Measurements from ENCODE around the gene LRRC4C.

The LRRC4C gene

GRCh38 chr11:40337118-40337517 is 1122.3 kb downstream of the LRRC4C start:
- Histone ChIP-seq H2AFZ (ENCODE audit: insufficient read depth, low read length, poor library complexity) (no peak overlapping the region), H3K23ac (ENCODE audit: low read length) (no peak overlapping the region), H3K18ac (ENCODE audit: low read length) (no peak overlapping the region), H3K14ac (ENCODE audit: low read length) (no peak overlapping the region), H3K27me3 (ENCODE audit: insufficient read depth, low read length) (no peaks in the 10 kb centered on the region), H3K4me2 (ENCODE audit: low read length) (no peak overlapping the region), H3K36me3 (ENCODE audit: control insufficient read depth in 1 of 2, insufficient read depth in 2 of 2, low read length in 2 of 2) (no peaks in the 10 kb centered on the region), H3K9ac (ENCODE audit: low read length) (no peak overlapping the region), H2BK5ac (ENCODE audit: low read depth, low read length, poor library complexity) (no peak overlapping the region), H4K8ac (ENCODE audit: low read depth, low read length) (no peak overlapping the region), H4K91ac (ENCODE audit: low read depth, low read length) (no peak overlapping the region), H3K27ac (ENCODE audit: low read depth, low read length) (no peak overlapping the region), H3K9me3 (ENCODE audit: insufficient read depth, low read depth, low read length) (no peaks in the 10 kb centered on the region), H3K4me1 (ENCODE audit: control insufficient read depth in 1 of 2, insufficient read depth in 2 of 2, low read length in 2 of 2) (no peaks in the 10 kb centered on the region), H3K4ac (ENCODE audit: low read depth, low read length) (no peak overlapping the region), H3K79me2 (ENCODE audit: control insufficient read depth, insufficient read depth, low read length, poor library complexity) (no peaks in the 10 kb centered on the region), H3K4me3 (ENCODE audit: low read depth, low read length) (no peak overlapping the region), H3K79me1 (ENCODE audit: low read length) (no peaks in the 10 kb centered on the region), H4K12ac (ENCODE audit: low read depth, low read length) (no peak overlapping the region), H2AK5ac (ENCODE audit: low read length) (no peak overlapping the region), H2BK120ac (ENCODE audit: insufficient read depth, low read length, poor library complexity) (no peak overlapping the region), H2BK12ac (ENCODE audit: low read length) (no peak overlapping the region)
- no peak for DNase-seq
- WGBS (ENCODE audit: extremely low coverage, insufficient coverage, insufficient read length), result no CpG with 5 or more reads among the region's 3 CpGs

- no peak overlapping the region for H2BK120ac ChIP-seq (ENCODE audit: insufficient read depth, low read length, poor library complexity)
- peak overlapping the region; percentile 61 for H3K27ac ChIP-seq (ENCODE audit: low read depth, low read length)
- no peaks in the 10 kb centered on the region for H3K27me3 ChIP-seq (ENCODE audit: insufficient read depth, low read length)
- H3K79me2 ChIP-seq (ENCODE audit: control insufficient read depth, insufficient read depth, low read length, poor library complexity), result no peaks in the 10 kb centered on the region
- H4K8ac ChIP-seq (ENCODE audit: low read depth, low read length), result no peak overlapping the region
- H3K14ac ChIP-seq (ENCODE audit: low read length), result no peak overlapping the region
- no peak overlapping the region for H3K9ac ChIP-seq (ENCODE audit: low read length)
- no peak overlapping the region for H4K91ac ChIP-seq (ENCODE audit: low read depth, low read length)
- DNase-seq, result peak; percentile 26 to 49
- no peaks in the 10 kb centered on the region for H3K36me3 ChIP-seq (ENCODE audit: control insufficient read depth in 1 of 2, insufficient read depth in 2 of 2, low read length in 2 of 2)
- H2BK5ac ChIP-seq (ENCODE audit: low read depth, low read length, poor library complexity), result no peak overlapping the region
- H2AFZ ChIP-seq (ENCODE audit: insufficient read depth, low read length, poor library complexity), result no peak overlapping the region
- no peaks in the 10 kb centered on the region for H3K9me3 ChIP-seq (ENCODE audit: insufficient read depth, low read depth, low read length)
- no peak overlapping the region for H2BK12ac ChIP-seq (ENCODE audit: low read length)
- no peaks in the 10 kb centered on the region for H3K79me1 ChIP-seq (ENCODE audit: low read length)
- no peak overlapping the region for H3K23ac ChIP-seq (ENCODE audit: low read length)
- no peak overlapping the region for H3K4ac ChIP-seq (ENCODE audit: low read depth, low read length)
- no peak overlapping the region for H2AK5ac ChIP-seq (ENCODE audit: low read length)
- no peak overlapping the region for H3K18ac ChIP-seq (ENCODE audit: low read length)
- H4K12ac ChIP-seq (ENCODE audit: low read depth, low read length), result no peak overlapping the region
- H3K4me3 ChIP-seq (ENCODE audit: low read depth, low read length), result no peak overlapping the region
- H3K4me2 ChIP-seq (ENCODE audit: low read length), result no peak overlapping the region
- WGBS (ENCODE audit: extremely low coverage, insufficient coverage, insufficient read length), result no CpG with 5 or more reads among the region's 5 CpGs
- no peaks in the 10 kb centered on the region for H3K4me1 ChIP-seq (ENCODE audit: control insufficient read depth in 1 of 2, insufficient read depth in 2 of 2, low read length in 2 of 2)
Measured at GRCh38 chr11:40328890-40329614, 1130.4 kb downstream of the LRRC4C start.

DNA sequence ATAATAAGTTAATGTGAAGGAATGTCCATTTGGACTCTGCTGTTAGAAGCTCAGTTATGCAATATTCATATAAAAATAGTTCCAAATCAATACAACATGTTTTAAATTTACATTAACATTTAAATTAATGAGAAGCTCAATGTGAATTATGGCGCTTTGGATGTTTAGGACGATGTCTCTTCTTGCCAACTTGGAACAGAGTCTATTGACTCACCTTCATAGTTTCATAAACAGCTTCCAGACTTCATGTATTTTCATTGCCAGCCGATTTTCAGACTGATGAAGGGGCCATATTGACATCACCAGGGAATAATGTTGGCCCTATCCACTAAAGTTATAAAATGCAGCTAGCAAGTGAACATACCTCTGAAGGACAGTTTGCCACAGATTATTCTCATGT is 1136.2 kb downstream of the LRRC4C start:
- Histone ChIP-seq H3K18ac (ENCODE audit: low read length) (no peak overlapping the region), H3K79me2 (ENCODE audit: control insufficient read depth, insufficient read depth, low read length, poor library complexity) (no peaks in the 10 kb centered on the region), H3K79me1 (ENCODE audit: low read length) (no peaks in the 10 kb centered on the region), H2BK120ac (ENCODE audit: insufficient read depth, low read length, poor library complexity) (no peak overlapping the region), H3K36me3 (ENCODE audit: control insufficient read depth in 1 of 2, insufficient read depth in 2 of 2, low read length in 2 of 2) (no peaks in the 10 kb centered on the region), H3K9ac (ENCODE audit: low read length) (no peak overlapping the region), H4K8ac (ENCODE audit: low read depth, low read length) (no peak overlapping the region), H2BK5ac (ENCODE audit: low read depth, low read length, poor library complexity) (no peak overlapping the region), H4K91ac (ENCODE audit: low read depth, low read length) (no peak overlapping the region), H4K12ac (ENCODE audit: low read depth, low read length) (no peak overlapping the region), H3K4me1 (ENCODE audit: control insufficient read depth in 1 of 2, insufficient read depth in 2 of 2, low read length in 2 of 2) (no peaks in the 10 kb centered on the region), H3K14ac (ENCODE audit: low read length) (no peak overlapping the region), H3K23ac (ENCODE audit: low read length) (no peak overlapping the region), H3K4me3 (ENCODE audit: low read depth, low read length) (no peak overlapping the region), H2AFZ (ENCODE audit: insufficient read depth, low read length, poor library complexity) (no peak overlapping the region), H3K9me3 (ENCODE audit: insufficient read depth, low read depth, low read length) (no peaks in the 10 kb centered on the region), H3K4me2 (ENCODE audit: low read length) (no peak overlapping the region), H3K4ac (ENCODE audit: low read depth, low read length) (no peak overlapping the region), H3K27ac (ENCODE audit: low read depth, low read length) (no peak overlapping the region), H3K27me3 (ENCODE audit: insufficient read depth, low read length) (no peaks in the 10 kb centered on the region), H2AK5ac (ENCODE audit: low read length) (no peak overlapping the region), H2BK12ac (ENCODE audit: low read length) (no peak overlapping the region)
- DNase-seq, result no peak
- WGBS (ENCODE audit: extremely low coverage, insufficient coverage, insufficient read length), result no CpG with 5 or more reads among the region's 3 CpGs

GRCh38 chr11:40321537-40321936 is 1137.9 kb downstream of the LRRC4C start:
- H3K4me1 ChIP-seq (ENCODE audit: control insufficient read depth in 1 of 2, insufficient read depth in 2 of 2, low read length in 2 of 2), result no peaks in the 10 kb centered on the region
- no peaks in the 10 kb centered on the region for H3K9me3 ChIP-seq (ENCODE audit: insufficient read depth, low read depth, low read length)
- no peak overlapping the region for H3K27ac ChIP-seq (ENCODE audit: low read depth, low read length)
- no peak overlapping the region for H3K4me2 ChIP-seq (ENCODE audit: low read length)
- no peak overlapping the region for H2BK120ac ChIP-seq (ENCODE audit: insufficient read depth, low read length, poor library complexity)
- H3K23ac ChIP-seq (ENCODE audit: low read length), result no peak overlapping the region
- WGBS (ENCODE audit: extremely low coverage, insufficient coverage, insufficient read length), result no CpG with 5 or more reads among the region's 1 CpG
- no peak overlapping the region for H2BK12ac ChIP-seq (ENCODE audit: low read length)
- no peaks in the 10 kb centered on the region for H3K27me3 ChIP-seq (ENCODE audit: insufficient read depth, low read length)
- no peak overlapping the region for H3K18ac ChIP-seq (ENCODE audit: low read length)
- no peaks in the 10 kb centered on the region for H3K79me1 ChIP-seq (ENCODE audit: low read length)
- no peak overlapping the region for H3K9ac ChIP-seq (ENCODE audit: low read length)
- no peak overlapping the region for H3K4ac ChIP-seq (ENCODE audit: low read depth, low read length)
- DNase-seq, result no peak
- no peak overlapping the region for H2AFZ ChIP-seq (ENCODE audit: insufficient read depth, low read length, poor library complexity)
- no peak overlapping the region for H4K91ac ChIP-seq (ENCODE audit: low read depth, low read length)
- no peak overlapping the region for H4K12ac ChIP-seq (ENCODE audit: low read depth, low read length)
- H3K4me3 ChIP-seq (ENCODE audit: low read depth, low read length), result no peak overlapping the region
- H2BK5ac ChIP-seq (ENCODE audit: low read depth, low read length, poor library complexity), result no peak overlapping the region
- H3K36me3 ChIP-seq (ENCODE audit: control insufficient read depth in 1 of 2, insufficient read depth in 2 of 2, low read length in 2 of 2), result no peaks in the 10 kb centered on the region
- no peak overlapping the region for H4K8ac ChIP-seq (ENCODE audit: low read depth, low read length)
- H3K79me2 ChIP-seq (ENCODE audit: control insufficient read depth, insufficient read depth, low read length, poor library complexity), result no peaks in the 10 kb centered on the region
- no peak overlapping the region for H2AK5ac ChIP-seq (ENCODE audit: low read length)
- H3K14ac ChIP-seq (ENCODE audit: low read length), result no peak overlapping the region
